BLaER1 (cell line): Measurements from ENCODE around the gene KIAA1671.

Source experiments
- H3K27ac ChIP-seq: shearing (Covaris generic); formaldehyde crosslinking; 2 replicates; pipeline ENCODE4 v1.8.1; 2022
- H3K27me3 ChIP-seq: shearing (Covaris generic); formaldehyde crosslinking; 2 replicates; pipeline ENCODE4 v1.8.1; 2022
- H3K36me3 ChIP-seq: shearing (Covaris generic); formaldehyde crosslinking; 2 replicates; pipeline ENCODE4 v1.8.1; 2022
- H3K4me1 ChIP-seq: shearing (Covaris generic); formaldehyde crosslinking; 2 replicates; pipeline ENCODE4 v1.8.1; 2022
- H3K4me2 ChIP-seq: shearing (Covaris generic); formaldehyde crosslinking; 2 replicates; pipeline ENCODE4 v1.8.1; 2022
- H3K4me3 ChIP-seq: shearing (Covaris generic); formaldehyde crosslinking; 2 replicates; pipeline ENCODE4 v1.8.1; 2022
- H3K9ac ChIP-seq: shearing (Covaris generic); formaldehyde crosslinking; 2 replicates; pipeline ENCODE4 v1.8.1; 2022
- H3K9me3 ChIP-seq: shearing (Covaris generic); formaldehyde crosslinking; 2 replicates; pipeline ENCODE4 v1.8.1; 2022
- H4K20me1 ChIP-seq: shearing (Covaris generic); formaldehyde crosslinking; 2 replicates; pipeline ENCODE4 v1.8.1; 2022
- Cebpa-rat ChIP-seq: shearing (Covaris generic); IDR thresholded peaks from 2 replicates; pipeline ENCODE4 v1.8.1; 2022

KIAA1671 gene

DNA sequence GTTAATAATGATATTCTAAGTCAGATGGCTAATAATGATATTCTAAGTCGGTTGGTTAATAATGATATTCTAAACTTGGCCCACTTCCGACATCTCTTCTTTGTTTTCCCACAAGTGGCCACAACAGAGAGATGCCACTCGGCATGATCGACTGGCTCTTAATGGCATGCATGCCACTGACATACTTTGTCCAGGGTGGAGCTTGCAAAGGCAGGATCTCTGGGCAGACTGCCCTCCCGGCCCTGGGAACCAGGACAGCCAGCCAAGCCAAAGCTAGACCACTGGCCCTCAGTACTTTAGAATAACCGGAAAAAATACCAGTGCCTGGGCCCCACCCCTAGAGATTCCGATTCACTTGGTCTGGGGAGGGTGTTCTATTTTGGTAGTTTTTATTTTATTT, 78.1 kb downstream of the KIAA1671 start:
- H3K36me3 ChIP-seq = no peaks in the 10 kb centered on the region
- no peaks in the 10 kb centered on the region for H3K4me1 ChIP-seq
- H3K27me3 ChIP-seq = no peaks in the 10 kb centered on the region
- no peaks in the 10 kb centered on the region for H4K20me1 ChIP-seq
- H3K27ac ChIP-seq = no peak overlapping the region
- H3K4me2 ChIP-seq = no peak overlapping the region
- H3K4me3 ChIP-seq = no peak overlapping the region
- H3K9me3 ChIP-seq = no peaks in the 10 kb centered on the region
- TF ChIP-seq Cebpa-rat = no peak
- no peak overlapping the region for H3K9ac ChIP-seq

DNA sequence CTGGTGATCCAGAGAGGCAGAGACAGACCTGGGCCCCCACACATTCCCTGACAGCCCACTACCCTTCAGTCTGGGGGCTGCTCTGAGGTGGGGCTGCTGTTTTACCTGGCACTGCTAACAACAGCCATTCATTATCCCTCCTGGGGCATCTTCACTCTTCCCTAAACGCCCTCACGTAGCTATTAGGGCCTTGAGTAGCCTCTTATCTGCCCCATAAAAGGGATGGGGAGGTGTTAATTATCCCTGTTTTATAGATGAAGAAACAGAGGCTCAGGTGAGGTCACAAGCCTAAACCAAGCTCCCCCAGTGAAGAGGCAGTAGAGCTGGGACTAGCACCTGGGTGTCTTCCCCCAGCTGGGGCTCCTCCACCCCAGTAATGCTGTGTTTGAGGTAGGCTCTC, 79.5 kb downstream of the KIAA1671 start:
- no peak for TF ChIP-seq Cebpa-rat
- H3K27ac ChIP-seq = no peak overlapping the region
- H3K27me3 ChIP-seq = no peaks in the 10 kb centered on the region
- no peak overlapping the region for H3K4me2 ChIP-seq
- H3K4me1 ChIP-seq = no peaks in the 10 kb centered on the region
- no peaks in the 10 kb centered on the region for H4K20me1 ChIP-seq
- no peak overlapping the region for H3K4me3 ChIP-seq
- no peaks in the 10 kb centered on the region for H3K9me3 ChIP-seq
- no peaks in the 10 kb centered on the region for H3K36me3 ChIP-seq
- no peak overlapping the region for H3K9ac ChIP-seq

DNA sequence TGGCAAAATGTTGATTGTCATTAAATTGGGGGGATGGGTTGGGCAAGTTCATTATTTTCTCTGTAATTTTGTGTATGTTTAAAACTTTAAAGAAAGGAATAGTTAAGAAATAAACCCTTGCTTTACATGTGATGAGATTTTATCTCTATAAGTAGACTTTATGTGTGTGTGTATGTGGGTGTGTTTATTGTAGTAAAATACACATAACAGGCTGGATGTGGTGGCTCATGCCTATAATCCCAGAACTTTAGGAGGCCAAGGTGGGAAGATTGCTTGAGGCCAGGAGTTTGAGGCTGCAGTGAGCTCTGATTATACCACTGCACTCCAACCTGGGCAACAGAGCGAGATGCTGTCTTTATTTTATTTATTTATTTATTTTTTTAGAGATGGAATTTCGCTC, 83.2 kb downstream of the KIAA1671 start:
- Histone ChIP-seq H3K9me3 (no peaks in the 10 kb centered on the region), H4K20me1 (no peaks in the 10 kb centered on the region), H3K4me2 (no peak overlapping the region), H3K4me3 (no peak overlapping the region), H3K36me3 (no peaks in the 10 kb centered on the region), H3K27ac (no peak overlapping the region), H3K4me1 (no peaks in the 10 kb centered on the region), H3K27me3 (no peaks in the 10 kb centered on the region), H3K9ac (no peak overlapping the region)
- TF ChIP-seq Cebpa-rat = no peak

DNA sequence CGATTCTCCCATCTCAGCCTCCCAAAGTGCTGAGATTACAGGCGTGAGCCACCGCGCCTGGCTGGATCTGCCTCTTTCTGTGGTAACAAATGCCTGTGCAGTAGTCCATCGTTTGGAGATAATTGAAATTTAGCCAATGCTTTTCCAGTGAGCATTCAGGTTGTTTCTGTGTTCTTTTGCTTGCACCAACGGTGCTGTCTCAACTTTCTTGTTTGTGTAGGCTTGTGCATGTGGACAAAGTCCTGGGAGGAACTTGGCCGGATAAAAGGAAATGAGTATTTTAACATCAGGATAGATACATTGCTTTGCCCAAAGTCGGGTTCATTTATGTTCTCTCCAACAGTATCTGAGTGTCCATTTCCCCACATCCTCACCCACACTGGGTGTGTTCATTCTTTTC, 85.7 kb downstream of the KIAA1671 start:
- Histone ChIP-seq H3K4me3 (no peak overlapping the region), H3K27ac (no peak overlapping the region), H3K4me2 (no peak overlapping the region), H3K9ac (no peak overlapping the region), H3K27me3 (no peaks in the 10 kb centered on the region), H3K36me3 (no peaks in the 10 kb centered on the region), H4K20me1 (no peaks in the 10 kb centered on the region), H3K4me1 (no peaks in the 10 kb centered on the region), H3K9me3 (no peaks in the 10 kb centered on the region)
- no peak for TF ChIP-seq Cebpa-rat

DNA sequence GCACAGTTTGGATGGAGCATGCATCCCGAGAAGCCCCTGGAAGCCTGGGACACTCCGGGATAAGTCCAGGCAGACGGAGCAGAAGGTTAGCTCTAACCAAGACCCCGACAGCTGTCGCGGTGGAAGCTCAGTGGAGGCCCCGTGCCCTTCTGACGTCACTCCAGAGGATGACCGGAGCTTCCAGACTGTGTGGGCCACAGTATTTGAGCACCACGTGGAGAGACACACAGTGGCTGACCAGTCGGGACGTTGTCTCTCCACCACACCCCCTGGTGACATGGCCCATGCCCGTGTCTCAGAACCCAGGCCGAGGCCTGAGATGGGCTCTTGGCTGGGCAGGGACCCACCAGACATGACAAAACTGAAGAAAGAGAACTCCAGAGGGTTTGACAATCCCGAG, 86.3 kb downstream of the KIAA1671 start:
- no peaks in the 10 kb centered on the region for H3K36me3 ChIP-seq
- no peak overlapping the region for H3K27ac ChIP-seq

DNA sequence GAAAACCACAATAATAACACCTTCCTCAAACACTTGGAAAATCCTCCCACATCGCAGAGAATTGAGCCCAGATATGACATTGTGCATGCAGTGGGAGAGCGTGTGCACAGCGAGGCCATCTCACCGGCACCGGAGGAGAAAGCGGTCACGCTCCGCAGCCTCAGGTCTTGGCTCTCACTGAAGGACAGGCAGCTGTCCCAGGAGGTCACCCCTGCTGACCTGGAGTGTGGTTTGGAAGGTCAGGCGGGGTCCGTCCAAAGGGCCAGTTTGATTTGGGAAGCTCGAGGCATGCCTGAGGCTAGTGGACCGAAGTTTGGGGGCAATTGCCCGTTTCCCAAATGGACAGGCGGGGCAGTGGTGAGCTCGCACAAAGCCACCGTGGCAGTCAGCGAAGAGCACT, 86.7 kb downstream of the KIAA1671 start:
- no peak for TF ChIP-seq Cebpa-rat
- H3K36me3 ChIP-seq = no peaks in the 10 kb centered on the region
- H3K27me3 ChIP-seq = no peaks in the 10 kb centered on the region
- H3K27ac ChIP-seq = no peak overlapping the region
- no peaks in the 10 kb centered on the region for H3K4me1 ChIP-seq
- no peak overlapping the region for H3K4me3 ChIP-seq
- no peaks in the 10 kb centered on the region for H4K20me1 ChIP-seq
- H3K9me3 ChIP-seq = no peaks in the 10 kb centered on the region
- no peak overlapping the region for H3K4me2 ChIP-seq
- H3K9ac ChIP-seq = no peak overlapping the region

More for the DNA sequence above, 86.3 kb downstream of the KIAA1671 start:
- Histone ChIP-seq H3K27me3 (no peaks in the 10 kb centered on the region), H3K4me3 (no peak overlapping the region), H3K9ac (no peak overlapping the region), H4K20me1 (no peaks in the 10 kb centered on the region), H3K4me1 (no peaks in the 10 kb centered on the region), H3K4me2 (no peak overlapping the region), H3K9me3 (no peaks in the 10 kb centered on the region)
- no peak for TF ChIP-seq Cebpa-rat

DNA sequence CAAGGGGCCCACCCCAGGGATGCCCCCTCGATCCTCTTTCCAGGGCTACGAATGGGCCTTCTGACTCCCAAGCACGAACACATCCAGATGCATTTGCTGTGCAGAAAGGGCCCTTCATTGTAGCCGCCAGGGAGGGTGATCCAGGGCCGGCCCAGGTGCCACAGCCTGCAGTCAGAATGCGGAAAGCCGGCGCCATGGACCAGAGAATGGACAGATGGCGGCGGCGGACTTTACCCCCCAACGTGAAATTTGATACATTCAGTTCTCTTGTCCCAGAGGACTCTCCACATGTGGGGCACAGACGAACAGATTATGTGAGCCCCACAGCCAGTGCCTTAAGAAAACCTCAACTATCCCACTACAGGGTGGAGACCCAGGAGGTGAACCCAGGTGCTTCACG, 87.2 kb downstream of the KIAA1671 start:
- Histone ChIP-seq H3K36me3 (no peaks in the 10 kb centered on the region), H3K4me2 (no peak overlapping the region), H3K27me3 (no peaks in the 10 kb centered on the region), H3K4me1 (no peaks in the 10 kb centered on the region), H3K4me3 (no peak overlapping the region), H3K27ac (no peak overlapping the region), H3K9ac (no peak overlapping the region), H3K9me3 (no peaks in the 10 kb centered on the region), H4K20me1 (no peaks in the 10 kb centered on the region)
- TF ChIP-seq Cebpa-rat = no peak

DNA sequence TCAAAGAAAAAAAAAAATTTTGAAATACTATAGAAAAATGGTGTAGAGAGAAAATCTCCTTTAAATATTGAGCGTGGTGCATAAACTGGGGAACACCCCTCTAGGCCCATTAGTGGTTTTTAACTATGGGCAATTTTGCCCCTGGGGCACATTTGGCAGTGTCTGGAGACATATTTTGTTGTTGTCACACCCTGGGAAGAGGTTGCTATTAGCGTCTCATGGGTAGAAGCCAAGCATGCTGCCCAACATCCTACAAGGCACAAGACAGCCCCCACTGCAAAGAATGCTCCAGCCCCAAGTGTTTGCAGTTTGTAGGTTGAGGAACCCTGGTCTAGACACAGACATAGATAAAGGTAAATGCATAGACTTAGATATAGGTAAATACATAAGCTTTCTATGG, 92.6 kb downstream of the KIAA1671 start:
- Histone ChIP-seq H3K27ac (no peak overlapping the region), H3K4me2 (no peak overlapping the region), H3K9me3 (no peaks in the 10 kb centered on the region), H3K4me3 (no peak overlapping the region), H3K9ac (no peak overlapping the region), H3K36me3 (no peaks in the 10 kb centered on the region), H4K20me1 (no peaks in the 10 kb centered on the region), H3K4me1 (0 out of 2 replicates have a peak, but pooled peaks cover 4% of the 10 kb centered on the region), H3K27me3 (no peaks in the 10 kb centered on the region)
- no peak for TF ChIP-seq Cebpa-rat

DNA sequence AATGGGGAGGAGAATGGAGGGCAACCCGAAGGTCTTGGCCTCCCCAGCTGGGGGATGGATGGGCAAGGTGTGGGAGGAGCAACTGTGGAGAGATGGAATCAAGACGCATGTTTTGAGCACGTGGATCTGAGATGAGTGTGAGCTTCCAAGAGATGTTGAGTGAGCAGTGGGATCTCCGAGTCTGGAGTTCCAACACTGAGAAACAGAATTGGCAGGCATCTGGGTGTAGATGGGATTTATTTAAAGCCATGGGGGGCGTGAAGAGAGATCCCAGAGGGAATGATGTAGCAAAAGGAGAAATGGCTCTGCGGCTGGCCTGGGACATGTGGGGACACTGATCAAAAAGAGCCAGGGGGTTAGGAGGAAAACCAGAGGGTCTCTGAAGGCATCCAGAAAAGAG, 95.6 kb downstream of the KIAA1671 start:
- Histone ChIP-seq H3K9me3 (no peaks in the 10 kb centered on the region), H4K20me1 (no peaks in the 10 kb centered on the region), H3K27ac (no peak overlapping the region), H3K9ac (no peak overlapping the region), H3K36me3 (no peaks in the 10 kb centered on the region), H3K4me1 (0 out of 2 replicates have a peak, but pooled peaks cover 4% of the 10 kb centered on the region), H3K27me3 (no peaks in the 10 kb centered on the region), H3K4me2 (no peak overlapping the region), H3K4me3 (no peak overlapping the region)
- no peak for TF ChIP-seq Cebpa-rat

DNA sequence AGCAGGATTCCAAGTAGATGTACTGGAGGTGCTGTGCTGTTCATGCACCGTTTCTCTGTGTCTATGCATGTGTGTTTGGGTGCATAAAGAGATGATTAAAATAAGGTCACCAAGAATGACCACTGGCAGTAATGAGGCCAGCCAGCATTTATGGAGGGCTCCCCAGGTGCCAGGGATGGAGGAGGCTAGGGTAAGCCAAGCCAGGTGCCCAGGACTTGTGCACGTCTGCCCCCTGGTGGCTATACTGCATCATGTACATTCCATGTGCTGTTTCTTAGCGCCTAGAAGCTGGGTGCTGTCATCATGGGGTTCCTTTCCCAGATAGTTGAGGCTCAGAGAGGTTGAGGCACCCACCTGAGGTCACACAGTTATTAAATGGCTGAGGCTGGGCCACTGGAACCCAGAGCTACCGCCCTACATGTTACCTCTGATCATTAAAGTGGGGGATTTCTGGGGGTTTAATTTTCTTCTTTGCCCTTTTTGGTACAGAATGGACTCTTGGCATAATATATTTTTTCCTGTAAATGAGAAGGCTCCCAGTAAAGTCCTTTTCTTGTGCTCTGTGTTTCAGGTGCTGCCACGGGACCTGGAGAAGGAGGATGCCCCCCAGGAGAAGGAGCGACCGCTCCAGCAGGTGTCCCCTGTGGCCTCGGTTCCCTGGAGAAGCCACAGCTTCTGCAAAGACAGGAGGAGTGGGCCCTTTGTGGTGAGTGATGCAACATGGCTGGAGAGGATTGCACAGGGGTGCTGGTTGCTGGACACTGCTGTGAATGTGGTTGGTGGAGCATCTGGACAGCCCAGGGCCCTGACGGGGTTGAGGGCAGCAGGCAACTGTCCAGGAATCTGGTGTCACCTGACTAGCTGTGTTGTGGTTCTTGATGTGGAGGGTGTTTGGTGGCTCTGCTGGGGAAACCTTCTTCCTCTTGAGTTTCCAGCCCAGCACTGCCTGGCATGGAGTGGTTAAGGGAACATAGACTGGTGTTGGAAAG, 96.4 kb downstream of the KIAA1671 start:
- H3K4me2 ChIP-seq = no peak overlapping the region
- H3K27me3 ChIP-seq = no peaks in the 10 kb centered on the region
- no peak overlapping the region for H3K27ac ChIP-seq
- no peak for TF ChIP-seq Cebpa-rat
- H3K9ac ChIP-seq = no peak overlapping the region
- H4K20me1 ChIP-seq = no peaks in the 10 kb centered on the region
- H3K4me1 ChIP-seq = 0 out of 2 replicates have a peak, but pooled peaks cover 4% of the 10 kb centered on the region
- no peaks in the 10 kb centered on the region for H3K36me3 ChIP-seq
- H3K9me3 ChIP-seq = no peaks in the 10 kb centered on the region
- H3K4me3 ChIP-seq = no peak overlapping the region
